ENCODE data around the gene CDCP2. TPM values are rescaled to one million over a fixed set of nuclear protein-coding genes. Genes with fewer than 3 reads are reported as not detected.

The CDCP2 gene
- total RNA-seq, 4 donors from 2014 or later = 0.19 TPM; not detected in 3

- no peak for ATAC-seq (ENCODE audit: low FRiP score)
- no peak for DNase-seq (ENCODE audit: low spot score)
- TF ChIP-seq CTCF (IDR thresholded peaks at IDR 0.05) = no peak
These were observed 66.0 kb downstream of the CDCP2 start for GRCh38 chr1:54086754-54087153.

GRCh38 chr1:54084794-54085193, 68.0 kb downstream of the CDCP2 start:
- no peak for ATAC-seq (ENCODE audit: low FRiP score)
- DNase-seq (ENCODE audit: low spot score) = no peak
- no peak for TF ChIP-seq CTCF (IDR thresholded peaks at IDR 0.05)

Small RNAs within 50 kb of the gene (small RNA-seq; reads per million reads assigned to genes)
- gene AL353898.1 (not detected), gene AL353898.2 (not detected)

Other genes starting within 250 kb of the CDCP2 start
- 10 to 100 TPM; 11.6 to 24.6 (median 15.5) TPM for gene IFT25, start 207.3 kb downstream of the CDCP2 start, total RNA-seq
- gene LRRC42, start 206.7 kb downstream of the CDCP2 start, total RNA-seq = 10 to 100 TPM; 12.6 to 22.8 (median 16.7) TPM
- gene LDLRAD1, start 134.8 kb downstream of the CDCP2 start, total RNA-seq = not detected
- gene TMEM59, start 99.8 kb downstream of the CDCP2 start, total RNA-seq = 100 to 1,000 TPM; 231 to 408 (median 355) TPM
- 1 to 10 TPM; 1.6 to 6.8 (median 3.7) TPM for gene TCEANC2, start 99.4 kb downstream of the CDCP2 start, total RNA-seq
- 1 to 10 TPM; 3.1 to 7.1 (median 4.1) TPM for gene CYB5RL, start 47.0 kb upstream of the CDCP2 start, total RNA-seq
- 10 to 100 TPM; 53.2 to 84.9 (median 56.9) TPM for gene MRPL37, start 47.2 kb upstream of the CDCP2 start, total RNA-seq